A549 treated with GW870086 at 1 μM for 4 hours (cell line): ENCODE measurements around the gene VDR. TPM values are rescaled to one million over a fixed set of nuclear protein-coding genes. Genes with fewer than 3 reads are reported as not detected.

Experiments used
- total RNA-seq: library from RNA; stranded (reverse); fragments of 200-300 nt; extraction: Qiagen RNA extraction; gene quantifications from 5 replicates; pipeline ENCODE4 v1.2.3, GENCODE V29; 2022; ENCODE audit warnings: low read depth

Gene VDR
- 2.8 to 3.8 TPM (median 3.0 TPM) in 5 replicates for total RNA-seq

DNA sequence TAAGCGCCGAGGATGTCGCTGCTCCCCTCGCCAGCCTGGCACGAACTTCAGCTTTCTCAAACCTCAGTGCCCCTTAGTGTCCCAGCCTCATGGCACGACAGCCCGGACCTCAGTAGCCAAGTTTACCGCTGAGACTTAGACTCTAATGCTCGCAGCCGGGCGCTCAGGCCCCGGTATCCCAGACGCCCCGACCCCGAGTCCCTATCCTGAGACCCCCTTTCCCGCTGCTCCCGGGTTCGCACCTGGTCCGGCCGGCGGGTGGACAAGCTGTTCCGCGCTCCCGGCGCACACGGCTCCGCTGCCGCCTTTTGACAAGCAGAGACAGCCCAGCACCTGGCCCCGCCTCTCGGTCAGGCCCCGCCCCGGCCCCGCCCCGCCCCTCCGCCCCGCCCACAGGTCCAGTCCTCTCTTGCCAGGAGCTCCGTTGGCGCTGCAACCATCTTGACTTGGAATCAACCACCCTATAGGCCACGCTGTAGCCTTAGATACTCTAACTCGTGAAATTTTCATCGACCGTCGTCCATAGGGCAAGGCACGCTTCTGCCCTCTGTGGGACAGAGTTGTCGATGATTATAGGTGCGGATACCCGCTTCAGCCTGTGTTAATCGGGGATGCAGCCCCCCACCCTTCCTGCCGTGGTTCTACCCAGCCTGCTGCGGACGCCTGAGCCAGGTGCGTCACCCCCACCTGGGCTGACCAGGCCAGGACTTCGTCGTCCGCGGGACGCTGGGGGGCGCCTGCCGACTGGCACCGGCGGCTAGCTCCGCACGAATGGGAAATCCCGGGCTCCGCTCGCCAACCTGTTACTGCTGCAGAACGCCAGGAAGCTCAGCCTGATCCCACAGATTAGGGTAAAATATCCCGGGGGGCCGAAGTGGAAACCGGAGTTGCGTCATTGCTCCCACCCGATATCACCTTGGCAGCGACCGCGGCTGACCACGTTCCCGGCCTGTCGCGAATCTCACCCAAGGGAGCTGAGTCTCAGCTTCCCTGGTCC lies at the start of gene VDR:
Gene VDR (minus strand): TSS at position 282 of the 997 bp plus-strand sequence. CDS start 25,881 bp downstream, outside the sequence.

DNA sequence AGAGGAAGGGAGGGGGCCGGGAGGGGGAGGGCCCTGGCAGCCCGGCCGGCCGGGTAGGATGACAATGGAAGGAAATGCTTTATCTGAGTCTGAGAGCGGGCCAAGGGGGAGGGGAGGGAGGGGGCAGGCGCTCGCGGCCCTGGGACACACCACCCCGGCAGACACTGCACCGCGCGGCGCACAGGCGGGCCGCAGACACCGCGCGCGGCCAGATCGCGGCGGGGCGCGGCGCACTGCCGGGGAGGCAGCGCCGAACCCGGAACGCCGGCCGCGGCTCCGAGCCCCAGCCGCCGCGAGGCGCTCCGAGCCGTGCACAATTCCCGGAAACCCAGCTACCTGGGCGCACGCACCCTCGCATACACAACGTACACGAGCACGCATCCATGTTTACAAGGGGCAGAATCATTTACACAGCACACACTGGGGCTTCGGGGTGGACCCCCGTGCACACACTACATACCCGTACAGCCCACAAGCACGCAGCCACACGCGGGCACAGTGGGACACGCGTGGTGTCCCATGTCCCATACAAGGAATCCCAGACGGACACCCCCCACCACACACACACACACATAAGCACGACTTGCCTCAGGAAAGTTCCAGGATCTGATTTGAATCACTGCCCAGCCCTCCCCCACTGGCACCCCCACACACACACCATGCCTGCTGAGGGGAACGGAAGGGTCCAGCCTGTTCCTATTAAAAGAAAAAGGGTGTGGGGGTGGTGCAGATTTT lies 84.7 kb downstream of the VDR start, which contains the start of gene HDAC7:
Gene HDAC7 (minus strand): TSS at position 8 of the 735 bp plus-strand sequence. CDS start 118 bp downstream, outside the sequence.

Other genes starting within 250 kb of the VDR start
- gene RPAP3, start 199.0 kb downstream of the VDR start, total RNA-seq = 35.8 to 46.5 TPM (median 40.8 TPM) in 5 replicates
- gene ENDOU, start 179.5 kb downstream of the VDR start, total RNA-seq = not detected in 5 replicates
- 0.51 to 1.0 TPM (median 0.81 TPM) in 5 replicates for gene RAPGEF3, start 146.1 kb downstream of the VDR start, total RNA-seq
- 20.2 to 29.3 TPM (median 26.2 TPM) in 5 replicates for gene SLC48A1, start 131.8 kb downstream of the VDR start, total RNA-seq
- gene HDAC7, start 85.1 kb downstream of the VDR start, total RNA-seq = 51.9 to 68.2 TPM (median 66.4 TPM) in 5 replicates
- gene TMEM106C, start 58.6 kb upstream of the VDR start, total RNA-seq = 119 to 142 TPM (median 124 TPM) in 5 replicates
- 0.02 to 0.08 TPM (median 0.06 TPM) in 4 of 5 replicates, not detected in the other for gene COL2A1, start 99.5 kb upstream of the VDR start, total RNA-seq
- 9.6 to 13.3 TPM (median 12.3 TPM) in 5 replicates for gene SENP1, start 201.1 kb upstream of the VDR start, total RNA-seq
- gene PFKM, start 214.4 kb upstream of the VDR start, total RNA-seq = 23.7 to 27.3 TPM (median 26.5 TPM) in 5 replicates